HG02678 (cell line): Measurements from ENCODE around the gene LSM14B.

ENCODE experiments used
- ATAC-seq: cut with Tn5 transposase; IDR thresholded peaks from one replicate; pipeline ENCODE4 v1.9.1; 2021; ENCODE audit warnings: mild to moderate bottlenecking, moderate library complexity; ENCODE audit not compliant: unreplicated experiment

The LSM14B gene

DNA sequence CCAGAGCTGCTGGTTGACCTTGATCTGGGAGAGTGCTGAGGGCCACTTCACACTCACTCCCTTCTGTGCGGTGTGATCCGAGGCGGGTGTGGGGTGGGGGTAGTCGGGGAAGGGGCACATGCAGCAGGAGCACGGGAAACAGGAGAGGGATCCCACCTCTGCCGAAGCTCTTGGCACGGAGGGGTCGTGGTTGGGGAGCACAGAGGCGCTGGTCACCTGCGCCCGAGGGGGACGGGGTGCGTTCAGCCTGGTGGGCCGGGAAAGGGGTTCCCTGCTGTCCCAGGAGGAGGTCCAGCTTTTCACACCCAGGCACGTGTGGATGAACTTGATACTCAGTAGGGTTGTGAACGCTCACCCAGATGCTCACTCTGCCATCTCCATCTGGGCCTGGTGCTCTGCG, 38.6 kb downstream of the LSM14B start:
- no peak for ATAC-seq

- no peak for ATAC-seq
Observed at GRCh38 chr20:62161347-62161746, 39.1 kb downstream of the LSM14B start.

- no peak for ATAC-seq
Observed at GRCh38 chr20:62162765-62163484, 40.6 kb downstream of the LSM14B start.

- no peak for ATAC-seq
Observed at GRCh38 chr20:62163485-62163865, 41.2 kb downstream of the LSM14B start.

- no peak for ATAC-seq
Observed at GRCh38 chr20:62163986-62164762, 41.9 kb downstream of the LSM14B start.

- ATAC-seq, result no peak
Observed at GRCh38 chr20:62164879-62165761, 42.8 kb downstream of the LSM14B start.

DNA sequence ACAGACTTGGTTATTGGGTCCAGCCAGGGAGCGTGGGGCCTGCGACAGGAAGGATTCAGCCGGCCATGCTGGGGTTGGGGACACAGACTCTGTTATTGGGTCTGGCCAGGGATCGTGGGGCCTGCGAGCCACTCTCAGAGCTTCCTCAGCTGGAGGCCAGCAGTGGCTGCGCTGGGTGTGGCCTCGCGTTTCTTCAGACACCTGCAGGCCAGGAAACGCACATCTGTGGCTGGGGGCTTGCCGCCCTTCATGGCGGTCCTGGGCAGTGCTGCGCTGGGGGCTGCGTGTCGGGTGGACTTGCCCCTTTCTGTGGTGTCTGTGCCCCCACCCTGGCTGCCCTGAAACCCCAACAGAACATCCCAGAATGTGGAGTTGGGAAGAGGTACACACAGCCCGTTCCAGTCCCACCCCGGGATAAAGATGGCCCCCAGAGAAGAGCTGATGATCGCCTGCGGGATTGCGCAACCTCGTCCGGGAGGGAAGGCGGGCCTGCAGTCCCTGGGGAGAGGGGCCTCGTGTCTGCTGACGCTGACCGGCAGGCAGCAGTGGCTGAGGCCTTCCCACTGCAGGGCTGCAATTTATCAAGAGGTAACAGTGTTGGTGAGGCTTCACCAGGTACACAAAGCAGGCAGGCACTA, 43.6 kb downstream of the LSM14B start:
- ATAC-seq, result no peak

DNA sequence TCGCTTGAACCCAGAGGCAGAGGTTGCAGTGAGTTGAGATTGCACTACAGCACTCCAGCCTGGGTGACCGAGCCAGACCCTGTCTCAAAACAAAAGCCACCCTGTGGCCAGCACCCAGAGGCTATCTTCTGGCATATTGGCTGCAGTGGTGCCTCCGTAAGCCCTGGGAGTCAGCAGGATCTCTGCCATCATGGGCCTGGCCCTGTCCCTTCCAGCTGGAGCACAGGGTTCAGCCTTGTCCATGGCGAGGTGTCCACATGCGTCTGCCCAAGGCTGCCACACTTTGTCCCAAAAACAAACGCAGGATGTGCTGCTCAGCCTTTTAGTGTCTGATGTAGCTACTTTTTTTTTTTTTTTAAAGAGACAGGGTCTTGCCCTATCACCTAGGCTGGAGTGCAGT, 45.2 kb downstream of the LSM14B start:
- ATAC-seq, result no peak

DNA sequence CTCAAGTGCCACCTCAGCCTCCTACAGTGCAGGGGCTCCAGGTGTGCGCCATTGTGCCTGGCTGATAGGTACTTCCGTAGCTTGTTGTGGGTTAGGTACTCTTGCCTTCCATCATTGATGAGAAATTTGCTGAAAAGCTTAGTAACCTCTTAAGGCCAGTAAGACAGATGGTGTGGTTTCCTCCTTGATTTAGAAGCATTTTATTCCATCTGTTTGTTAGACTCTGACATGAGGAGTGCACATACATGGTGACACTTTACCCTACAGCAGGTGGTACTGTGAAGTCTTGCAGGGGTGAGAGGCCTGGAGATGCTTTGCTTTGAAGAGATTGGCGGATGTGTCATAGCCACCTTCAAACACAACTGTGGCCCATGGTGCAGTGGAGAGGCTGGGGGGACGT, 45.8 kb downstream of the LSM14B start:
- ATAC-seq, result no peak

- ATAC-seq, result no peak
Observed at GRCh38 chr20:62168890-62169435, 46.7 kb downstream of the LSM14B start.

GRCh38 chr20:62170536-62170935, 48.3 kb downstream of the LSM14B start:
- no peak for ATAC-seq

DNA sequence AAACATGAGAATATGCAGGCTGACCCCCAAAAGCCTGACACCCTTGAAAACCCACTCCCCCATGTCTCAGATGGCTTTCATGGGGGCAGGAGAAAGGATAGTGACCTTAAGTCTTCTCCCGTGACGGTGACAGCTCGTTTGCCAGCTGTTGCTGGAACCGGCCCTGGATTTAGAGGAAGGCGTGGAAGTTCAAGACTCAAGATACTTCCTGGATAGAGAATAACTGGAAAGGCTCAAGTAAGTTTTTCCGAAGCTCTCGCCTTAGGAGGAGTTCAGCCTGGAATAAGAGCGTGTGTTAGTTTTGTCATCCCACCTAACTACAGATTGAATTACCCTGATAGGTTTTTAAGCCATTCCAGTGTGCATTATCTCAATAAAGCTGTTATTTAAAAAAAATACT, 49.0 kb downstream of the LSM14B start:
- ATAC-seq, result no peak

GRCh38 chr20:62172666-62173065, 50.4 kb downstream of the LSM14B start:
- no peak for ATAC-seq

- ATAC-seq, result no peak
Observed at GRCh38 chr20:62174021-62174804, 51.9 kb downstream of the LSM14B start.

DNA sequence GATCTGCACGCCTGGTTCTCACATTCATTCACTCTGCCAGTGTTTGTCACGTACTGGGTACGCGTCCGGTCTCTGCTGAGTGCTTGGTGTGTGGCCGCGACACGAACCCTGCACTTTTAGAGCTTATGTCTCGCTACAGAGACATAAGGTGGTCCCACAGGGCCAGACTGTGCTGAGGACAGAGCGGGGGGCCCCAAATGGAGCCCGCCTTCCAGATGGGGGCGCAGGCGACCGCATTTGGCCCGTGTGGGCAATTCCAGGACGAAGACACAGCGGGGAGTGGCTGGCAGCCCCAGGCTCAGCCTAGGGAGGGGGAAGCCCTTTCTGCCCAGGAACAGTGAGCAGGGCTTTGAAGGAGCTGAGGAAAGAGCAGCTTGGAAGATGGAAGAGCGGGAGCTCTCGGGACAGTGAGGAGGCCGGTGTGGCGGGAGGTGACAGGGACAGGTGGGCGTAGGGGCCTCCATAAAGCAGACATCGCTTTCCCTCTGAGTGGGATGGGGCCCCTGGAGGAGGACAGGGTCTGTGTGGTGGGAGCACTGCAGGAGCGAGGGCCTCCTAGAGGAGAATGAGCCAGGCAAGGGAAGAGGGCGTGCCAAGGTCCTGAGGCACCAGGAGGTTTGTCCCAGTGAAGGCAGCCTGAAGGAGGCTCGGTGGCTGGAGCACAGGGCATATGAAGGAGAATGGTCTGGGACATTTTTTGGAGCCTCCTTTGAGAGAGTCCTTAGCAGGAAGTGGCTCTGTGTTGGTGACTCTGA, 52.8 kb downstream of the LSM14B start:
- ATAC-seq, result no peak

DNA sequence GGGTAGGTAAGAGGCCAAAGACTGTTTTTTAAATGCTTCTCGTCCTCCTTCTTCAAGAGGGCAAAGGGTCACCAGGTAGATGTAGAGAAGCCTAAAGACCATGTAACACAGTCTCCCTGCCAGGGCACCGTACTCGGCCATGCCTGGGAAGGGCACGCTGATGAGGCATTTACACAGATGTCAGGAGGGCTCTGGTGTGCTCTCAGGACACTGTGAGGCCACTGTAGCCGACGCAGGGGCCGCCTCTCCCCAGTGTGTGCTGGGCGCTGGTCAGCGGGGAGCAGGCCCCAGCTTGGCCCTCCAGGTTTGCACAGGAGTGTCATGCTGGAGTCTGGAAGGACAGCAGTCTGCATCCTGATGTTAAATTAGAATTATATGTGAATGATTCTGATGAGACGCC, 53.4 kb downstream of the LSM14B start:
- no peak for ATAC-seq

DNA sequence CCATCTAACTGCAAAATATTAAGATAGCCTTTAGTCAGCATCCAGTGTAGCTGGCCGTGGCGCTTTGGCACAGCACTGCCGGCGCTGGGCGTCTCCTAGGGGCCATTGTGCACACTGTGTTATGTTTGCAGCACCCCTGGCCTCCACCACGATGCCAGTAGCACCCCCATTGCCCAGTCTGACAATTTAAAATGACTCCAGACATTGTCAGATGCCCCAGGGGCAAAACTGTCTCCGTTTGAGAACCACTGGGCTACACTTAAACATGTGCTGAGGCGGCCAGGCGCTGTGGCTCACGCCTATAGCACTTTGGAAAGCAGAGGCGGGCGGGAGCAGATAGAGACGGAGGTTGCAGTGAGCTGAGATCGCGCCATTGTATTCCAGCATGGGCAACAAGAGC, 54.6 kb downstream of the LSM14B start:
- no peak for ATAC-seq

DNA sequence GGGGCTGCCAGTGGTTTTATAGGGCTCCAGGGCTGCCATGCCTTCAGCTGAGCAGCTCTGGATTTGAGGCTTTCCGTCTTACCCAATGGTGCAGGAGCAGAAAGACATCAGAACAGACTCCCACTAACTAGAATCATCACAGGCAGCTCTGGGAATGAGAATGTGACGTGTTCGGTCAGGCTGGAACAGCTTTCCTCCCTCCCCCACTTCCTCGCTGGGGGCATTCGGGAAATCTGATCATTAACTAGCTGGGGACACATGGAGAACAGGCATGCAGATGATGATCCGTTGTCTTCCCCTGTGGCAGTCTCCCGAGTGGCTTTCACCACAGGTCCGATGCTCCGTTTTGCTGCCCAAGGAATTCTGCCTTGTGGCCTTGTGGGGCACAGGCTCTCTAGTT, 55.0 kb downstream of the LSM14B start:
- ATAC-seq, result no peak
